ENCODE results near the gene PSORS1C1. TPM values are rescaled to one million over a fixed set of nuclear protein-coding genes. Genes with fewer than 3 reads are reported as not detected.
"Not testable (repeated sequence)": the region's sequence is repeated elsewhere in the genome, so short reads cannot be mapped to it uniquely, and the experiment has no call there.

PSORS1C1 gene
- total and polyA plus RNA-seq, 2 of the 4 experiments (the other 2 are of a cell fraction) = 0.36 to 1.1 TPM

DNA sequence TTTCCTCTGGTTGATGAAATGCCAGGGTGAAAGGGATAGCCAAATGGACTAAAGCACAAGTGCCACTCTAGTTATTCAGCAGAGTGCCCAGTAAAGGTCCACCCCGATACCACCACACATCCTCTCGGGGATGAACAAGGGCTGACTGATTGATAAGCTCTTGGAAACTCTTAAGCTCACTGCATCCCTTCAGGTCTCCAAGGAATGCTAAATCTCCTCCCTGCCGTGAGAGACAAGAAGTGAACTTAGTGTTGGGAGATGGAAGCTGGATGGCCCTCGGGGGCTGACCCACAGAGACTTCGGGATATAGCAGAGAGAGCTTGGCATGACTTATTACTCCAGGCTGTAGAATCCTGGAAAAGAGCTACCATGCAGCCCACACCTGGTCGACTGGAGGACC, 69.3 kb downstream of the PSORS1C1 start:
- BruUV-seq (replicated peaks) = not testable (repeated sequence)
- no CpG with 5 or more reads among the region's 6 CpGs for WGBS, 2 experiments (ENCODE audit: extremely low coverage in 2 of 2, insufficient read length in 1 of 2)

DNA sequence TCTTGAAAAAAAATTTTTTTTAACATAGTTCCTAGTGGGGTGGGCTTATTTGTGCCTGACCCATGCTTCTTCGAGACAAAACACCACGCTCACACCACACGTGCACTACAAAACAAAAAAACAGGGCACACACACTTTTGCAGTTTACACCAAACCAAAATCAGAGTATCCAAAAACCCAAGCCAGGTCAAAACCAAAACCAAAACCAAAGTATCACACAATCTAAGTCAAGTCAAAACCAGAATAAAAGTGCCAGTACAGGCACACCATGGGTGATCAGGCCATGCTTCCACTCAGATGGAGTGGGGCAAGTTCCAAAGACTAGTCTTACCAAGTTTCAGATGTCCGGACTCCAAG, 71.1 kb downstream of the PSORS1C1 start:
- H4K20me1 ChIP-seq (ENCODE audit: insufficient read depth, low read length); H3K9me3 ChIP-seq (ENCODE audit: control insufficient read depth, insufficient read depth, low read length); H3K9me1 ChIP-seq (ENCODE audit: insufficient read depth, low read length); H4K5ac ChIP-seq (ENCODE audit: low read depth, low read length); H3K27me3 ChIP-seq (ENCODE audit: control insufficient read depth, insufficient read depth, low read length); H3K14ac ChIP-seq (replicated peaks; ENCODE audit: low read depth, low read length); ATAC-seq (ENCODE audit: low read depth); BruUV-seq (replicated peaks); H2BK5ac ChIP-seq (ENCODE audit: low read depth, low read length, poor library complexity, severe bottlenecking); H2AFZ ChIP-seq (replicated peaks; ENCODE audit: low read length, poor library complexity); H3K23ac ChIP-seq (ENCODE audit: low read depth, low read length); dilution Hi-C loops (cut with HindIII; ENCODE audit: low sequenced_read_pairs, unreplicated experiment); H3K36me3 ChIP-seq (ENCODE audit: control insufficient read depth, insufficient read depth, low read length); H3K9ac ChIP-seq (ENCODE audit: low read depth, low read length); H3K56ac ChIP-seq (ENCODE audit: extremely low read depth, insufficient read depth, low read length); H3K27ac ChIP-seq (ENCODE audit: insufficient read depth, low read length); DNase-seq; H3K4ac ChIP-seq (ENCODE audit: low read depth, low read length); H2AK5ac ChIP-seq (ENCODE audit: low read depth, low read length); H3K4me3 ChIP-seq (ENCODE audit: insufficient read depth, low read depth, low read length); H2AK9ac ChIP-seq (replicated peaks; ENCODE audit: low read depth, low read length, poor library complexity); in situ Hi-C loops (cut with MboI; ENCODE audit: low sequenced_read_pairs); H2BK120ac ChIP-seq (ENCODE audit: low read depth, low read length); POLR2A ChIA-PET (ENCODE audit: unreplicated experiment); intact Hi-C loops (cut with micrococcal nuclease); H3K4me1 ChIP-seq (ENCODE audit: control insufficient read depth, insufficient read depth, low read length); H2BK20ac ChIP-seq (ENCODE audit: low read depth, low read length); H4K8ac ChIP-seq (ENCODE audit: low read depth in 2 of 2, low read length in 2 of 2); H3K4me2 ChIP-seq (ENCODE audit: low read depth, low read length); H4K91ac ChIP-seq (ENCODE audit: insufficient read depth, low read depth, low read length); H3K18ac ChIP-seq (ENCODE audit: low read depth, low read length); H3K79me1 ChIP-seq (ENCODE audit: low read depth in 1 of 2, low read length in 2 of 2); H2BK15ac ChIP-seq (ENCODE audit: low read depth, low read length): not testable (repeated sequence)
- CTCF ChIA-PET = interaction anchor here (1.0 kb wide), 1 partner anchor 20 kb away, joined by 3 read pairs; no protein-coding TSS in a partner anchor
- WGBS, 2 experiments (ENCODE audit: extremely low coverage in 2 of 2, insufficient read length in 1 of 2) = 100% methylated on average over 1 of the region's 4 CpGs; no CpG with 5 or more reads in 1 of the 2 experiments

More for the DNA sequence above, 69.3 kb downstream of the PSORS1C1 start:
- ATAC-seq (ENCODE audit: low read depth); POLR2A ChIA-PET (ENCODE audit: unreplicated experiment); H3K4me3 ChIP-seq (ENCODE audit: insufficient read depth, low read depth, low read length); H2AFZ ChIP-seq (replicated peaks; ENCODE audit: low read length, poor library complexity); CTCF ChIA-PET; H2AK9ac ChIP-seq (replicated peaks; ENCODE audit: low read depth, low read length, poor library complexity); H3K56ac ChIP-seq (ENCODE audit: extremely low read depth, insufficient read depth, low read length); H3K36me3 ChIP-seq (ENCODE audit: control insufficient read depth, insufficient read depth, low read length); H3K14ac ChIP-seq (replicated peaks; ENCODE audit: low read depth, low read length); H3K23ac ChIP-seq (ENCODE audit: low read depth, low read length); H3K79me1 ChIP-seq (ENCODE audit: low read depth in 1 of 2, low read length in 2 of 2); H2AK5ac ChIP-seq (ENCODE audit: low read depth, low read length); H3K4me1 ChIP-seq (ENCODE audit: control insufficient read depth, insufficient read depth, low read length); H2BK120ac ChIP-seq (ENCODE audit: low read depth, low read length); intact Hi-C loops (cut with micrococcal nuclease); H4K91ac ChIP-seq (ENCODE audit: insufficient read depth, low read depth, low read length); H2BK20ac ChIP-seq (ENCODE audit: low read depth, low read length); H3K9me3 ChIP-seq (ENCODE audit: control insufficient read depth, insufficient read depth, low read length); in situ Hi-C loops (cut with MboI; ENCODE audit: low sequenced_read_pairs); H3K9ac ChIP-seq (ENCODE audit: low read depth, low read length); H3K27me3 ChIP-seq (ENCODE audit: control insufficient read depth, insufficient read depth, low read length); H2BK15ac ChIP-seq (ENCODE audit: low read depth, low read length); H4K20me1 ChIP-seq (ENCODE audit: insufficient read depth, low read length); H3K4ac ChIP-seq (ENCODE audit: low read depth, low read length); dilution Hi-C loops (cut with HindIII; ENCODE audit: low sequenced_read_pairs, unreplicated experiment); H3K9me1 ChIP-seq (ENCODE audit: insufficient read depth, low read length); H3K18ac ChIP-seq (ENCODE audit: low read depth, low read length); H2BK5ac ChIP-seq (ENCODE audit: low read depth, low read length, poor library complexity, severe bottlenecking); DNase-seq; H4K5ac ChIP-seq (ENCODE audit: low read depth, low read length); H4K8ac ChIP-seq (ENCODE audit: low read depth in 2 of 2, low read length in 2 of 2); H3K27ac ChIP-seq (ENCODE audit: insufficient read depth, low read length); H3K4me2 ChIP-seq (ENCODE audit: low read depth, low read length): not testable (repeated sequence)
